HG03039 (cell line): ENCODE measurements around the gene ZC3HAV1.
A peak's percentile ranks its signal among the peaks of the same experiment; 100 is the strongest.
"Not testable (repeated sequence)": the region's sequence is repeated elsewhere in the genome, so short reads cannot be mapped to it uniquely, and the experiment has no call there.

Experiments used
- ATAC-seq: cut with Tn5 transposase; IDR thresholded peaks from one replicate; pipeline ENCODE4 v1.9.1; 2021; ENCODE audit warnings: mild to moderate bottlenecking, moderate library complexity; ENCODE audit not compliant: unreplicated experiment

Gene ZC3HAV1

DNA sequence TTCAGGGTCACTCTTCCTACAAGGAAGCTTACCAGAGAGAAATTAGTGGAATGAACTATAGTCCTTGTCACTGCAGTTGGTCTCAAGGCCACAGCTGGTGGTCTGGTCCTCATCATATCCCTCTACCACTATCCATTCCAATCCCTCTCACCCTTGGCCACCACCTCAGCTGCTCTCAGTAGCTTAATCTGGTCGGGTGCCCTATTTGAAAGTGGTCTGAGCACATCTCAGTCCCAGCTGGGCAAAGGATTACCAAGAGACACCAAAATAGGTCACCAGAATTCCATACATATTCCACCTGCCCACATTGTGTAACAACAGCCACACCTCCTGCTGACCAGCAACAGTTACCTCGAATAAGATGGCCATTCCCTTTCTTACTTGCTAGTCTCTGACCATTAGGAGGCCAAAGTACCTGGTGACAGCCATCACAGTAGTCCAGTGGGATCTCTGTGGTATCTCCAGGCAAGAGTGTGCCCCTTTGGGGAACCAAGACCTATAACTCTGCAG is 3.3 kb upstream of the ZC3HAV1 start:
- no peak for ATAC-seq

DNA sequence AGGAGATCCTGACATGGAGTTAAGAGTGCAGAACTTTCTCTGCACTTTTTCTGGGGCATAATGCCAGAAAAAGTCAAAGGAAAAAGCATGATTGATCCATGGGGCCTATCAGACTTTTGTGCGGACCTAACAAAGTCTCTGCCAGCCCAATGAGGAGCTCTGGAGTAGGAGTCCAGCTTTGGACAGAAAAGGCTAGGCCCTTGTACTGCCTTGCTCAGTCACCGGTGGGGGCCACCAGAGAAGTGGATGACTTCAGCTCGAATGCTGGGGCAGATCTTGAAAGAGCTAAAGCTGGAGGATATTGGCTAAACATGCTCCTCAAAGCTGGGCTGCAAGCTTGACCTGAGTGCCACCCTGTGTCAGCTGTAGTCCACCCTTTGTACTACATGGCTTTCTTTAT is 2.8 kb upstream of the ZC3HAV1 start:
- ATAC-seq = no peak

DNA sequence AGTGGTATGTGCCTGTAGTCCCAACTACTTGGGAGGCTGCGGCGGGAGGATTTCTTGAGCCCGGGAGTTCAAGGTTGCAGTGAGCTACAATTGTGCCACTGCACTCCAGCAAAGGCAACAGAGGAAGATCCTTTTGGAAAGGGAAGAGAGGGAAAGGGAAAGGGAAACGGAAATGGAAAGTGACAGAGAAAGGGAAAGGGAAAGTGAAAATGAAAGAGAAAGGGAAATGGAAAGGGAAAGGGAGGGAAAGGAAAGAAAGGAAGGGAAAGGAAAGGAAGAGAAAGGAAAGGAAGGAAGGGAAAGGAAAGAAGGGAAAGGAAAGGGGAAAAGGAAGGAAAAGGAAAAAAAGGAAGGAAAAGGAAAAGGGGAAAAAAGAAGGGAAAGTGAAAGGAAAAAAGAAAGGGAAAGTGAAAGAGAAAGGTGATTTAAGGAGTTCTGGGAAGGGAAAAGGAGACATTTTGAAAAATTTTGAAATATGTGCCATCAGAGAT is 2.3 kb upstream of the ZC3HAV1 start:
- no peak for ATAC-seq

DNA sequence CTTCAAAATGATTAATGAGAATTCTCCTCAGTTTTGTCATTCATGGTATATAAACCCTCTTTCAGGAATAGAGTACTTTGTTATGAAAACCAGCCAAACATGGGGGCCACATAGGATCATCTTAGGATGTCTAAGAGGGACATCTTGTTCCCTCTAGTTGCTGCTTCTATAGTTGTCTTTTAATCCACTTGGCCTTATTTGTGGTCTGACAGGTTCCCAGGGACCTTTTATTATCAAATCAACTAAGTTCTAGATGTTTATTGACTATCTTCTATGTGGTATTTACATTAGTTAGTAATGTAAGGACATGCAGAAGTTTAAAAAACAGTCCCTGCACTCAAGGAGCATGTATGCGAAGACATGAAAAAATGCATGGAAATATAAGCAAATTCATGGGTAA is 1.6 kb upstream of the ZC3HAV1 start:
- no peak for ATAC-seq

DNA sequence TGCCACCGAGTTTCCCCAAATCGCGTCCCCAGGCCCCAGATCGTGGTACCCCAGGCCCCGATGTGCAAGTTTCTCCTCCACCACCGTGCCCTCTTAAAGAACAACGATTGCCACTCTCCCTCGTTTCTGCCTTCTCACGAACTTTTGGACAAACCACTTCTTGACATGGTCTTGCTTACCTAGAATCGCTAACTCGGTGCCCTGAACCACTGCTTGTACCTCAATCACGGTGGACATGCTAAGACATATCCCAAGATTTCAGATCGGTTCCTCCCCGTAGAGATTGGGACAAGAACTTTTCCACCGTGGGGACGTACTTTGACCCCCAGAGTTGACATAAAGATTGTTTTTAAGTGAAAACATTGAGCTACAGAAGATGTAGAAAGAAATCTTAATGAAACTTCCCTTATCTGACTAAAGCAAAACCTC is 477 bp upstream of the ZC3HAV1 start:
- ATAC-seq = no peak

DNA sequence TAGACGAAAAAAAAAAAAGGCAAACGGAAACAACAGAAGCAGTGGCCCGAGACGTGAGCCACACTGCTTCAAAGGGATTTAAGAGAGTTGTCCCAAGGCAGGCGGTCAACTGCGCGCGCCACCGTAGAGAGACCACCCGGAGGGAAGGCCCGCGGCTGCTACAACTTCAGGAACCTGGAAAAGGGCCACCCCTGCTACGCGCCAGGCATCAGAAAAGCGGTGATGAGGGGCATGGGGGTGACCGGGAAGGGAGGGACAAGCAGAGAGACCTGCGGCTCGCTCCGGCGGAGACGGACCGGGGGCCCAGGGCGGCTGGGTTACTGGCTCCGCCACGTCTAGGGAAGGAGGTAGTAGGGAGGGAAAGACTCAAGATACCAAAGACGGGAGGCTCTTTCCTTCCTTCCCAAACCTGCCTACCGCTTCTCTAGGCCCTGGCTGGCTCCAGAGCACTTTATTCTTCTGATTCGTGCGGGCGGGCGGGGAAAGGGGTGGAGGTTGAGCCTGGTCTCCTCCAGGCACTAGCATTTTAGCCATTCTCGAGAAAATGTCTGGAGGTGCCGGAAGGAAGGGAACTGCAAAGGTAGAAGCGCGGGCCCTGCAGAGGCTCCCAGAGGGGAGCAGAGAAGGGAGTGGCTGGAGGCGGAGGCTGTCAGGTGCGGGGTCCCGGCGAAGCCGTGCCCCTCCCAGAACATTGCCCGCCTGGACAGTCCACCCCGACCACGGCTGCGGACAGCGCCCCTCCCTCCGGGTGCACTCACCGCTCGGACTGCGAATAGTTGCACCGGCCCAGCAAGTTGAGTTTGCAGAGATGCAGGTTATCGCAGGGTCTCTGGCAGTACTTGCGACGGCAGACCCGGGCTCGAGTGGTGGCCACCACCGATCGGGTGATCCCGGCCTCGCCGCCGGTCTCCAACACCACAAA is 993 bp downstream of the ZC3HAV1 start:
- peak; percentile 3 for ATAC-seq

DNA sequence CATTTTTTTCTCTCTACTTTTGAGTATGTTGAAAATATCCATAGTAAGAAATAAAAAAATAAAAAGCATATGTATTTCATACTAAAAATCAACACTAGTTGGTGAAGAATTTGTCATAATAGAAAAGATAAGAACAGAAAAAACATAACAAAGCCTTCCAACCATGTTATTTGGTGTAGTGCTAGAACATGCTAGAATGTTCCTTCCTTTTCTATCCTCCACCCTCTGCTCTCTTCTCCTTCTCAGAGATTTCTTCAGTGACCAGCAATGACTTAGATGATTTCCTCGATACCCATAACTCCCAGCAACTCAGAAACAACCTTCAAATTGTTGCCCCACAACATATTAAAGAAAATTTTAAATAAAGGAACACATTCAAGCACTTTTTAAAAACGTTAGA is 2.6 kb downstream of the ZC3HAV1 start:
- no peak for ATAC-seq

DNA sequence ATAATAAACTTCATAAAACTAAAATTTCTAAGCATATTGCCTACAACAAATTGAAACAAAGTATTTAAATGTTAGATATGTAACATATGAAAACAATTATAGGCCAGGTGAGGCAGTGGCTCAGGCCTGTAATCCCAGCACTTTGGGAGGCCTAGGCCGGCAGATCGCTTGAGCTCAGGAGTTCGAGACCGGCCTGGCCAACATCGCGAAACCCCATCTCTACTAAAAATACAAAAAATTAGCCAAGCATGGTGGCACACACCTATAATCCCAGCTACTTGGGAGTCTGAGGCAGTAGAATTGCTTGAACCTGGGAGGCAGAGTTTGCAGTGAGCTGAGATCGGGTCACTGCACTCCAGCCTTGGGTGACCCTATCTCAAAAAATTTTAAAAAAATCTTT is 3.3 kb downstream of the ZC3HAV1 start:
- ATAC-seq = not testable (repeated sequence)

DNA sequence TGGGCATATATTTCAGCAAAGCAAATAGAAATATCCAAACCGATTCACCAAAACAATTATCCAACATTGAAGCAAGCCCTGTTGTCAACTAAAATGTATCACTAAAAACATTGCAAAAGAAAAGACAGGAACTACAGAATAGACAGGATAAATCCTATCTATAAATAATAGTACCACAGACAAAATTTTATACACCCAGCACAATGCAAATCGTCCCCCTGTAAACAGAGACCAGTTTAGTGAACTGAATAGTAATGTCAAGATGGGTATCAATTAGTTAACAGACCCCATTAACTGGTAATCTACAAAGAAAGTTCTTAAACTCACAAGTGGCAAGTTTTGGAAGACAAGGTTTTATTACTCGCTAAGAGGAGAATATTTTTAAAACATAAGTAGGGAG is 4.0 kb downstream of the ZC3HAV1 start:
- no peak for ATAC-seq

DNA sequence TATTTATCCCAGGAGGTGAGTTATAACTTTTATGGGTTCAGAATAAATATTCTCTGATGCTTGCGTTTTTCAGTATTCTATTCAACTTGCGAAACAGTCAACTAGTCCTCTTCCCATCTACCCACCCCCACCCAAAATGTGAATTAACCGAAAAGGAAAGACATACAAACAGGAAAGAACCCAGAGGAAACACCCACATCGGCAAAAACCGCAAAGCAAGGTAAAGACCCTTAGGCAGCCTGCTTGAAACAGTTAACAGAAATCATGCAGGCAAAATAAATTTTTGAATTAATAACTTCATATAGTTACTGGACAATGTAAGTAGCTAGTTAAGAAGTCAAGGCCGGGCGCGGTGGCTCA is 5.4 kb downstream of the ZC3HAV1 start:
- ATAC-seq = no peak

DNA sequence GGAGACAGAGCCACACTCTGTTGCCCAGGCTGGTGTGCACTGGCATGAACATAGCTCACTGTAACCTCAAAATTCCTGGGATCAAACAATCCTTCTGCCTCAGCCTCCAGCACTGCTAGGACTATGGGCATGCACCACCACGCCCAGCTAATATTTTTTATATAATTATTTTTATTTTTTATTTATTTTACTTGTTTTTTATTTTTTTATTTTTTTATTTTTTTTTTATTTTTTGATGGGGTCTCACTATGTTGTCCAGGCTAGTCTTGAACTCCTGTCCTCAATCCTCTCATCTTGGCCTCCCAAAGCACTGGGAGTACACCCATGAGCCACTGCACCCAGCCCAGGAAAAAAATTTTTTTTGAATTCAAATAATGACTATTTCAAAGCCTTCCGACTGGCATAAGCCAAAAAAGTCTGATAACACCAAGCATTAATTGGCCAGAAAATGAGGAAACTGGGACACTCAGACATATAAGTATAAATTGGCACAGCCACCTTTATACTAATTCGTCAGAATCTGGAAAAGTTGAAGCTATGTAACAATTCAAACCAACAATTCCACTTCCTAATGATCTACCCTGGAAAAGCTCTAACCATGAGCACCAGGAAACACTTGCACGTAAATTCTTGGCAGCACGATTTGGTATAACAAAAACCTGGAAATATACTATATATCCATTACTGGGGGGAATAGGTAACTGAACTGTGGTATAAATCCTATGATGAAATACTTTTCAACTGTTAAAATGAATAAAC is 6.3 kb downstream of the ZC3HAV1 start:
- ATAC-seq = no peak

DNA sequence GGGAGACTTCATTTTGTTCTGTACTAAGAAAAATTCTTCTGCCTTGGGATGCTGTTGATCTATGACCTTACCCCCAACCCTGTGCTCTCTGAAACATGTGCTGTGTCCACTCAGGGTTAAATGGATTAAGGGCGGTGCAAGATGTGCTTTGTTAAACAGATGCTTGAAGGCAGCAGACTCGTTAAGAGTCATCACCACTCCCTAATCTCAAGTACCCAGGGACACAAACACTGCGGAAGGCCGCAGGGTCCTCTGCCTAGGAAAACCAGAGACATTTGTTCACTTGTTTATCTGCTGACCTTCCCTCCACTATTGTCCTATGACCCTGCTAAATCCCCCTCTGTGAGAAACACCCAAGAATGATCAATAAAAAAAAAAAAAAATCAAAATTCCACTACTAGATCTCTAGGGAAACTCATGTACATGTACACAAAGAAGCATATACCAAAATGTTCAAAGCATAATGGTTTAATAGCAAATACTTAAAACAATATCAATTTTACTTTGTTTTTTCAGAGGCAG is 7.8 kb downstream of the ZC3HAV1 start:
- not testable (repeated sequence) for ATAC-seq

DNA sequence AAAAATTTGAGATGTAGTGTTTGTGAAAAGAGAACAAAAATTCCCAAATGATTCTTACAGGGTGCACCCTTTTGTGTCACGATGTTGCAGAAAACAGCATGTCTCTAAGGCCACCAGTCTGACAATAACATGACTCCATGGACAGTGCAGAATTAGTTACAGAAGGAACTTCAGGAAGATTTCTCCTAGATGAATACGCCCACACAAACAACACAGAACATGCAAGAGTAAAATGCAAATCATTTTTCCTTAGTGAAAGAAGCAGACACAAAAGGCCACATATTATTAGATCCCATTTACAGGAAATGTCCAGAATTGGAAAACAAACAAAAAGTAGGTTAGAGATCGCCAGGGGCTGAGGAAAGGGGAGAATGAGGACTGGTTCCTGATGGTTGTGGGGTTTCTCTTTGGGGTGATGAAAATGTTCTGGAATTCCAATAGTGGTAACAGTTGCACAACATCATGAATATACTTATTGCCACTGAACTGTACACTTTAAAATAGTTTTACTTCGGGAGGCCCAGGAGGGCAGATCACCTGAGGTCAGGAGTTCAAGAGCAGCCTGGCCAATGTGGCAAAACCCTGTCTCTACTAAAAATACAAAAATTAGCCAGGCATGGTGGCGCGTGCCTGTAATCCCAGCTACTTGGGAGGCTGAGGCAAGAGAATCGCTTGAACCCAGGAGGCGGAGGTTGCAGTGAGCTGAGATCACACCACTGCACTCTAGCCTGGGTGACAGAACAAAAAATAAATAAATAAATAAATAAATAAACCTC is 10.2 kb downstream of the ZC3HAV1 start:
- ATAC-seq = no peak

DNA sequence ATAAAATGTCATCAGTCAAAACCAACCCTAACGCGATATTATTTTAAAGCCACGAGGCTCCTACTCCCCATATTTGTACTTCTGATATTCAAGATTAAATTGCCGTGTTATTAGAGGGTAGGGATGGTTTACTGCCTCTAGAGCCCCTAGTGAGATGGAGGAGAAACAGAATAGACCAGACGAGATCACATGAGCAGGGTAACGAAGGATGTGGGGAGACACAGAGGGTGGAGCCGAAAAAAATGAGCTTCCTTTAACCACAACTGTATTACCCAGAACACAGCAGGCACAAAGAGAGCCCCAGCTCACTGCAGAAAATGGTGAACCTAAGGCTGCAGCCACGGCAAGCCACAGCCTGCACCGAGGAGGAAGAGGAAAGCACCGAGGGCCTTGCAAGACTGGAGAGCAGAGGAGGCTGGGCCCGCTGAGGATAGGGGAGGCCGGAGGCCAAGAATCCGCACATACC is 14.3 kb downstream of the ZC3HAV1 start:
- peak; percentile 93 for ATAC-seq

DNA sequence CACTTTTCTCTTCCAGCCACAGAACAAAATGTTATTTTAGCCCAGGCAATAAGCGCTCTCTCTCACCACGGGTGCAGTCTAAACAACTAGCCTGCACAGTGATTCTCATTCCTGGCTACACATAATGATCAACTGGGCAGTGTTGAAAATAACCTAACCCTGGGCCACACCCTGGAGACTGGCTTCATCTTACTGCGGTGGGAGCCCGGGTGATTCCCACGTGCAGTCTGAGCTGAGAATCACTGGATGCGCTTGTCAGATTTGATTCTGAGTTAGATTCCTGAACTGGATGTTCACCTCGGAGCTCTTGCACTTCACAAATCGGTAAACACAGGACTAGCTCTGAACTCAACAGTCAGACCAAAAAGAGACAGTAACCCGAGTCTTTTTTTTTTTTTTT is 14.9 kb downstream of the ZC3HAV1 start:
- no peak for ATAC-seq

DNA sequence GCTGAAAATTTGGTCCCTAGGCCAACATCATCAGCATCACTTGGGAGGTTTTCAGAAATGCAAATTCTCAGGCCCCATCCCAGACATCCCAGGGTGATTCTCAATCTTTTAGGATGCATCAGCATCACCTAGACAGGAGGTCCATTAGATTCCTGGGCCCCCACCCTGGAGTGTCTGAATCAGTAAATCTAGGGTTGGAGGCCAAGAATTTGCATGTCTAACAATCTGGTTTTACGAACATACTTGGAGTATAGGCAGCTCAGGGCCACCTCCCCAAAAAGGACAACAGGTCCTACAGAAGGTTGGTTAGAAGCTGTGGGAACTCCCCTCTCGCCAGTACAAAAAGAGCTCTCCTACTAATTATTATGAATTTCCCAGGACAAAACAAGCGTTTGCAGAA is 15.5 kb downstream of the ZC3HAV1 start:
- ATAC-seq = no peak

DNA sequence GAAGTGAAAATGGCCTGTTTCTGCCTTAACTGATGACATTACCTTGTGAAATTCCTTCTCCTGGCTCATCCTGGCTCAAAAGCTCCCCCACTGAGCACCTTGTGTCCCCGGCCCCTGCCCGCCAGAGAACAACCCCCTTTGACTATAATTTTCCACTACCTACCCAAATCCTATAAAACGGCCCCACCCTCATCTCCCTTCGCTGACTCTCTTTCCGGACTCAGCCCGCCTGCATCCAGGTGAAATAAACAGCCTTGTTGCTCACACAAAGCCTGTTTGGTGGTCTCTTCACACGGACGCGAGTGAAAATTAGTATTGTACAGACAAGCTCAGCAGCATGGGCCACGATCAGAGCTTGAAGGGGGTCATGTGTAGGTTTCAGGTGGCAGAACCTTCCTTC is 16.0 kb downstream of the ZC3HAV1 start:
- ATAC-seq = not testable (repeated sequence)

DNA sequence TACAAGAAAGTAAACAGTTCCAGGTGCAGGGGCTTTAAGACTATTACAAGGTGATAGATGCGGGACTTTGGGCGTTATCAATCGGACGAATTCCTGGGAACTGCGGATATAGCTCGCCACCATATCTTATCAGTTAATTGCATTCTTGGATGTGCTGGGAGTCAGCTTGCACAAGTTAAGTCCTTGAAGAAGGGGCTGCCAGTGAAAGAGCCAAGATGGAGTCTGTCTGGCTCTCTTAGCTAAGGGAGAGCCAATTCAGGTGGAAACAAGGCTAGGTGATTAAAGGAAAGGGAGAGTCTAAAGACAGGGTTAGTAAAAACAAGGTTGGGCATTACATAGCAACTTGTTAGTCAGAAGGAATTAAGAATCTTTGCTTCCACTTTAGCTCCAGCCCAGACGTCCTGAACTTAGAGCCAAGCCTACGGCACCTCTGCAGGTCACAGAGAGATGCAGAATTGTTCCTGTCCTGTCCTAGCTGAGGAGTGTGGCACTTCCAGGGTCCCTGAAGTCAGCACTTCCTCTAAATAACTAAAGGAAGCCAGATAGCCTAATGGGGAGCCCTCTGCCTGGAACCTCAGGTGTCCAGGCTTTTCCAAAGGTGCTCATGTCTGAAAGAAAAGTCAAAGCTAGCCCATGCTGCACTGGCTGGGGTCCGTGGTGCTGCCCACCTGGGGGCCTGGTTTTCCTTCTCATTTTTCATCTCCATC is 17.3 kb downstream of the ZC3HAV1 start:
- no peak for ATAC-seq

DNA sequence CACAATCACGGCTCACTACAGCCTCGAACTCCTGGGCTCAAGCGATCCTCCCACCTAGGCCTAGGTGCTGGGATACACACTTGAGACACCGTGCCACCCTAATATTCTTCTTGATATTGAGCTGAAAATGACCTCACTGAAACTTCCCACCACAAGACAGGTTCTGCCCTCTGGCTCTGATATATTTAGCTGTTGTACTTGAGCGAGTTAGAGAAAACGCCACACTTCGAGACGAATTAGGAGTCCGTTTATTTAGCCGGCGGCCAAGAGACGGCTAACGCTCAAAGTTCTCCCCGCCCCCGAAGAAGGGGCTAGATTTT is 17.9 kb downstream of the ZC3HAV1 start:
- ATAC-seq = no peak

DNA sequence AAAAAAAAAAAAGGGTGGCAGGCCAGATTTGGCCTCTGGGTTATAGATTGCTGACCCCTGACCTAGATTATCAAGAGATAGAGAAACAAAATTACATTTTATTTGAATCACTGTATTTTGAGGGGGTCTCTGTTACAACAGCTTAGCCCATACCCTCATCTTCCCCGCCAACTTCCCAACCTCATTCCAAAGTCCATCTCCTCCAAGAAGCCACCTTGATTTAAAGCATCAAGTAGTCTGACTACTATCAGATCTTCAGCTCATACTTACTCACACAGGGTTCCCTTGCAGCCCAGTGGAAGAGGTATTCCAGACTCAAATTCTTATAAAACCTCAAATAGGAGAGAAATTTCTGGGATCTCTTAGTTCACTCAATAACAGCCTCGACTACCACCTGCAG is 20.4 kb downstream of the ZC3HAV1 start:
- no peak for ATAC-seq
